A673 (cell line): ENCODE results near the gene MINDY3.

Source experiments
- EZH2 ChIP-seq: fragments of 200-600 bp; sonication (generic); IDR thresholded peaks from 2 replicates; pipeline ENCODE4 v1.6.1; 2017; ENCODE audit warnings: borderline replicate concordance, low read depth, mild to moderate bottlenecking, mixed read lengths, antibody characterized with exemption, low read length; ENCODE audit not compliant: poor library complexity, severe bottlenecking
- TF ChIP-seq, protein P1 (sequence below): fragments of 300-800, 200-600 bp; sonication (generic); conservative IDR thresholded peaks from 2 replicates; pipeline ENCODE4 v1.5.1; 2017; ENCODE audit warnings: low read depth, mild to moderate bottlenecking, antibody characterized with exemption, low read length, moderate library complexity, mixed read lengths

DNA sequence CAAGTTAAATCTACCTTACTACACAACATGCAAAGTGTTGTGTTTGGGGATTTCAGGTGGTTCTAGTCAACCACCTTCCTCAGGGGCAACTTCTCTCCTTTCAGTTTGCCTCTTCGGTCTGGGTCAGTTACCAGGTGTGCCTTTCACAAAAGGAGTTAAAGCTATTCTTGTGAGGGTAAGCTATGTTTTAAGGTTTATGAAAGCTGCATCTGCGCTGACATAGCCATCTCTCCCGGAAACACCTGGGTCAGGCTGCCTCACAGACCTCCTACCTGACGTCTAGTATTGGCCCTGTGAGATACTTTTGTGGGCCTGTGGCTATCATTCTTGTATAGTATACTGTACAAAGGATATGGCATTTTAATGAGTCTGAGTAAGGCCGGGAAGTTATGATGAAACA lies 72.9 kb downstream of the MINDY3 start:
- TF ChIP-seq, protein P1, sequence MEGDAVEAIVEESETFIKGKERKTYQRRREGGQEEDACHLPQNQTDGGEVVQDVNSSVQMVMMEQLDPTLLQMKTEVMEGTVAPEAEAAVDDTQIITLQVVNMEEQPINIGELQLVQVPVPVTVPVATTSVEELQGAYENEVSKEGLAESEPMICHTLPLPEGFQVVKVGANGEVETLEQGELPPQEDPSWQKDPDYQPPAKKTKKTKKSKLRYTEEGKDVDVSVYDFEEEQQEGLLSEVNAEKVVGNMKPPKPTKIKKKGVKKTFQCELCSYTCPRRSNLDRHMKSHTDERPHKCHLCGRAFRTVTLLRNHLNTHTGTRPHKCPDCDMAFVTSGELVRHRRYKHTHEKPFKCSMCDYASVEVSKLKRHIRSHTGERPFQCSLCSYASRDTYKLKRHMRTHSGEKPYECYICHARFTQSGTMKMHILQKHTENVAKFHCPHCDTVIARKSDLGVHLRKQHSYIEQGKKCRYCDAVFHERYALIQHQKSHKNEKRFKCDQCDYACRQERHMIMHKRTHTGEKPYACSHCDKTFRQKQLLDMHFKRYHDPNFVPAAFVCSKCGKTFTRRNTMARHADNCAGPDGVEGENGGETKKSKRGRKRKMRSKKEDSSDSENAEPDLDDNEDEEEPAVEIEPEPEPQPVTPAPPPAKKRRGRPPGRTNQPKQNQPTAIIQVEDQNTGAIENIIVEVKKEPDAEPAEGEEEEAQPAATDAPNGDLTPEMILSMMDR, result no peak
- no peak for TF ChIP-seq EZH2
